HCT116 (cell line): ENCODE results near the gene COG5. TPM values are rescaled to one million over a fixed set of nuclear protein-coding genes. Genes with fewer than 3 reads are reported as not detected.

ENCODE experiments used
- ATAC-seq: fragments of 200-7000 bp; cut with Tn5 transposase; 2 replicates; pipeline ENCODE4 v1.9.1; 2020; ENCODE audit warnings: mild to moderate bottlenecking, moderate library complexity
- BruUV-seq: library from RNA; stranded (reverse); fragments of 400-500 nt; replicated peaks from 2 replicates; lab custom pipeline; 2021; lab: Mats Ljungman, UMichigan
- CTCF ChIA-PET: fragments of 300-600 bp; sonication (Branson Sonifier 250); formaldehyde crosslinking; loops from one replicate; lab custom pipeline; 2021; ENCODE audit warnings: antibody characterized with exemption; lab: Charles Lee
- POLR2A ChIA-PET: fragments of 300-600, 350-600 bp; sonication (Branson Sonifier 250); formaldehyde crosslinking; loops from one replicate; lab custom pipeline; 2021; ENCODE audit warnings: antibody characterized with exemption; lab: Charles Lee
- RAD21 ChIA-PET, 2 experiments: fragments of 300-600 bp; sonication (Branson Sonifier 250); formaldehyde crosslinking; loops; one replicate each; lab custom pipeline; 2023; ENCODE audit warnings: low total read pairs in 2 of 2; ENCODE audit not compliant: uncharacterized antibody in 2 of 2, unreplicated experiment in 2 of 2, low non-redundant PET in 1 of 2; lab: Charles Lee
- DNase-seq: peaks from one replicate; pipeline ENCODE4 v3.0.0-alpha.2; 2010; ENCODE audit warnings: low read depth, low spot score
- H2AFZ ChIP-seq: fragments of 200-600 bp; shearing (Covaris generic), sonication (generic); 2 replicates; pipeline ENCODE4 v1.6.1; 2017; ENCODE audit warnings: low read depth, mixed run types, mixed read lengths, antibody characterized with exemption, low read length; ENCODE audit not compliant: poor library complexity, severe bottlenecking
- H3K27ac ChIP-seq: 2 replicates; pipeline ENCODE4 v1.5.1; 2012; ENCODE audit warnings: low read depth, low read length
- H3K27me3 ChIP-seq: fragments of 200-600 bp; sonication (generic); 2 replicates; pipeline ENCODE4 v1.6.1; 2016; ENCODE audit warnings: mixed run types, low read length, mixed read lengths; ENCODE audit not compliant: insufficient read depth
- H3K36me3 ChIP-seq, 2 experiments: fragments of 200-500 bp in 1 of 2; fragments of 200-600 bp in 1 of 2; sonication (Bioruptor generic) in 1 of 2; sonication (generic) in 1 of 2; 2 replicates each; pipeline versions ENCODE4 v1.5.1 to v1.6.1; 2014 to 2016; ENCODE audit warnings: low read length in 2 of 2, inconsistent platforms in 1 of 2, mixed read lengths in 1 of 2, mixed run types in 1 of 2; ENCODE audit not compliant: insufficient read depth in 2 of 2, control insufficient read depth in 1 of 2
- H3K4me1 ChIP-seq, 2 experiments: fragments of 200-600 bp in 1 of 2; sonication (generic) in 1 of 2; 2 replicates each; pipeline versions ENCODE4 v1.5.1 to v1.6.1; 2012 to 2017; ENCODE audit warnings: low read length in 2 of 2, inconsistent platforms in 1 of 2, mild to moderate bottlenecking in 1 of 2, mixed read lengths in 1 of 2, mixed run types in 1 of 2, moderate library complexity in 1 of 2; ENCODE audit not compliant: insufficient read depth in 2 of 2, control insufficient read depth in 1 of 2
- H3K4me2 ChIP-seq: fragments of 200-600 bp; sonication (generic); 2 replicates; pipeline ENCODE4 v1.6.1; 2017; ENCODE audit warnings: mixed run types, low read length, mixed read lengths
- H3K4me3 ChIP-seq, 2 experiments: fragments of 200-600 bp in 1 of 2; sonication (generic) in 1 of 2; replicated peaks in 1 of 2; 2 replicates each; pipeline ENCODE4 v1.5.1; 2011 to 2016; ENCODE audit warnings: low read length in 2 of 2, control low read depth in 1 of 2, low read depth in 1 of 2, mild to moderate bottlenecking in 1 of 2, mixed read lengths in 1 of 2, mixed run types in 1 of 2
- H3K79me2 ChIP-seq: fragments of 200-600 bp; sonication (generic); 2 replicates; pipeline ENCODE4 v1.6.1; 2017; ENCODE audit warnings: mild to moderate bottlenecking, mixed run types, low read length, moderate library complexity, mixed read lengths; ENCODE audit not compliant: insufficient read depth
- H3K9ac ChIP-seq: fragments of 200-600 bp; sonication (generic); 2 replicates; pipeline ENCODE4 v1.6.1; 2016; ENCODE audit warnings: low read length, mixed read lengths
- H3K9me2 ChIP-seq: fragments of 200-600 bp; sonication (generic), shearing (Covaris generic); 2 replicates; pipeline ENCODE4 v1.6.1; 2017; ENCODE audit warnings: mixed run types, mild to moderate bottlenecking, moderate library complexity; ENCODE audit not compliant: insufficient read depth
- H3K9me3 ChIP-seq, 2 experiments: fragments of 200-500 bp in 1 of 2; fragments of 200-600 bp in 1 of 2; sonication (Bioruptor generic) in 1 of 2; sonication (generic) in 1 of 2; 2 replicates each; pipeline ENCODE4 v1.6.1; 2014 to 2017; ENCODE audit warnings: low read length in 2 of 2, mixed read lengths in 2 of 2, inconsistent platforms in 1 of 2, low read depth in 1 of 2, mild to moderate bottlenecking in 1 of 2, mixed run types in 1 of 2, moderate library complexity in 1 of 2; ENCODE audit not compliant: control insufficient read depth in 1 of 2, insufficient read depth in 1 of 2
- H4K20me1 ChIP-seq: fragments of 200-600 bp; sonication (generic), shearing (Covaris generic); 2 replicates; pipeline ENCODE4 v1.6.1; 2017; ENCODE audit warnings: mixed run types, mild to moderate bottlenecking, moderate library complexity; ENCODE audit not compliant: insufficient read depth
- ATF3 ChIP-seq: IDR thresholded peaks from 2 replicates; pipeline ENCODE4 v1.6.1; 2012
- CEBPB ChIP-seq: IDR thresholded peaks from 2 replicates; pipeline ENCODE4 v1.6.1; 2012; ENCODE audit warnings: low read depth
- CTCF ChIP-seq, 3 experiments: fragments of 200-600 bp in 1 of 3; sonication (generic) in 1 of 3; IDR thresholded peaks in 2 of 3; conservative IDR thresholded peaks in 1 of 3; 2 replicates each; pipeline ENCODE4 v1.5.1; 2012 to 2017; ENCODE audit warnings: low read depth in 2 of 3, low read length in 2 of 3, antibody characterized with exemption in 1 of 3, borderline replicate concordance in 1 of 3, control low read depth in 1 of 3, mild to moderate bottlenecking in 1 of 3, mixed read lengths in 1 of 3, mixed run types in 1 of 3, moderate library complexity in 1 of 3; ENCODE audit not compliant: insufficient read depth in 1 of 3
- ELF1 ChIP-seq: IDR thresholded peaks from 2 replicates; pipeline ENCODE4 v1.6.1; 2012; ENCODE audit warnings: low read depth, borderline replicate concordance
- EZH2phosphoT487 ChIP-seq: fragments of 200-600 bp; IDR thresholded peaks from 2 replicates; pipeline ENCODE4 v1.6.1; 2018; ENCODE audit warnings: antibody characterized with exemption, borderline replicate concordance
- JUND ChIP-seq: IDR thresholded peaks from 2 replicates; pipeline ENCODE4 v1.6.1; 2012
- MAX ChIP-seq: IDR thresholded peaks from 2 replicates; pipeline ENCODE4 v1.6.1; 2012
- POLR2A ChIP-seq: IDR thresholded peaks from 2 replicates; pipeline ENCODE4 v1.7.0; 2011; ENCODE audit warnings: borderline replicate concordance; ENCODE audit not compliant: insufficient read depth, insufficient read length; ENCODE audit errors: extremely low read depth
- POLR2AphosphoS5 ChIP-seq: IDR thresholded peaks from 2 replicates; pipeline ENCODE4 v1.6.1; 2011; ENCODE audit warnings: mild to moderate bottlenecking, low read depth, low read length, moderate library complexity
- RAD21 ChIP-seq: IDR thresholded peaks from 2 replicates; pipeline ENCODE4 v1.6.1; 2012; ENCODE audit warnings: low read depth, mild to moderate bottlenecking
- REST ChIP-seq: IDR thresholded peaks from 2 replicates; pipeline ENCODE4 v1.6.1; 2012; ENCODE audit warnings: low read depth
- SIN3A ChIP-seq: IDR thresholded peaks from 2 replicates; pipeline ENCODE4 v1.6.1; 2012; ENCODE audit warnings: low read depth
- SP1 ChIP-seq: IDR thresholded peaks from 2 replicates; pipeline ENCODE4 v1.6.1; 2012; ENCODE audit warnings: low read depth
- SRF ChIP-seq: IDR thresholded peaks from 2 replicates; pipeline ENCODE4 v1.6.1; 2012; ENCODE audit warnings: low read depth
- YY1 ChIP-seq: IDR thresholded peaks from 2 replicates; pipeline ENCODE4 v1.6.1; 2011; ENCODE audit warnings: low read length, low read depth, moderate library complexity, mild to moderate bottlenecking; ENCODE audit not compliant: insufficient replicate concordance; ENCODE audit errors: extremely low read depth
- ZBTB33 ChIP-seq: IDR thresholded peaks from 2 replicates; pipeline ENCODE4 v1.6.1; 2011; ENCODE audit warnings: mild to moderate bottlenecking, low read length, moderate library complexity; ENCODE audit not compliant: insufficient replicate concordance; ENCODE audit errors: extremely low read depth
- ZFX ChIP-seq: fragments of 450-650 bp; IDR thresholded peaks from 2 replicates; pipeline ENCODE4 v1.6.1; 2017
- intact Hi-C: fragments of 100-400 bp; cut with micrococcal nuclease; formaldehyde crosslinking; loops from 2 replicates; pipeline ENCODE4 v1.10.0; 2022
- total RNA-seq: library from RNA; stranded (reverse); gene quantifications from one replicate; pipeline ENCODE4 v1.2.1, GENCODE V29; 2021; ENCODE audit not compliant: unreplicated experiment

Gene COG5
- total RNA-seq, 1 experiment from 2014 or later, result 30.7 TPM

GRCh38 chr7:107234436-107234835 lies 329.3 kb downstream of the COG5 start:
- Histone ChIP-seq H3K4me1 (peaks cover 0 to 3% of the 10 kb centered on the region in 2 experiments; a peak in 1 of 4 replicates), H3K9me3 (no peaks in the 10 kb centered on the region), H3K9me2 (no peaks in the 10 kb centered on the region), H3K79me2 (no peaks in the 10 kb centered on the region), H3K4me3 (no peak overlapping the region), H3K27ac (no peak overlapping the region), H2AFZ (no peak overlapping the region), H3K9ac (no peak overlapping the region), H3K27me3 (no peaks in the 10 kb centered on the region), H3K4me2 (no peak overlapping the region), H4K20me1 (no peaks in the 10 kb centered on the region), H3K36me3 (no peaks in the 10 kb centered on the region)
- no TSS peak for BruUV-seq
- intact Hi-C loops, result no loop called here
- ChIA-PET POLR2A (no interaction called here), RAD21 (no interaction called here), CTCF (no interaction called here)
- ATAC-seq (no peak), DNase-seq (no peak)
- no peak for TF ChIP-seq YY1
- TF ChIP-seq CEBPB, result no peak
- TF ChIP-seq RAD21, result no peak
- TF ChIP-seq ZBTB33, result no peak
- no peak for TF ChIP-seq ATF3
- TF ChIP-seq POLR2AphosphoS5, result no peak
- TF ChIP-seq ZFX, result no peak
- no peak for TF ChIP-seq ELF1
- TF ChIP-seq JUND, result no peak
- no peak for TF ChIP-seq REST
- no peak for TF ChIP-seq SP1
- no peak for TF ChIP-seq MAX
- TF ChIP-seq EZH2phosphoT487, result no peak
- TF ChIP-seq SIN3A, result no peak
- no peak for TF ChIP-seq SRF
- TF ChIP-seq POLR2A, result no peak
- TF ChIP-seq CTCF (IDR thresholded peaks at IDR 0.05 in 2 of 3, conservative IDR thresholded peaks at IDR 0.05 in 1 of 3; ENCODE audit: borderline replicate concordance in 1 of 3, insufficient read depth in 1 of 3, low read depth in 2 of 3, low read length in 2 of 3), result no peak
